IPS DF 6.9 (cell line): ENCODE results near the gene ROR1.
A peak's percentile ranks its signal among the peaks of the same experiment; 100 is the strongest.

Experiments used
- DNase-seq: peaks from one replicate; pipeline ENCODE4 v3.0.0-alpha.2; 2013; ENCODE audit warnings: low read depth, low spot score
- H3K27ac ChIP-seq: one replicate; pipeline ENCODE4 v1.5.1; 2013; ENCODE audit warnings: low read length, control low read depth
- H3K27me3 ChIP-seq: 2 replicates; pipeline ENCODE4 v1.6.1; 2013; ENCODE audit warnings: mild to moderate bottlenecking, low read length; ENCODE audit not compliant: control insufficient read depth, insufficient read depth
- H3K36me3 ChIP-seq: 2 replicates; pipeline ENCODE4 v1.6.1; 2013; ENCODE audit warnings: low read length; ENCODE audit not compliant: control insufficient read depth, insufficient read depth
- H3K4me1 ChIP-seq: 2 replicates; pipeline ENCODE4 v1.6.1; 2013; ENCODE audit warnings: low read length; ENCODE audit not compliant: control insufficient read depth, insufficient read depth
- H3K4me3 ChIP-seq: 2 replicates; pipeline ENCODE4 v1.5.1; 2013; ENCODE audit warnings: mild to moderate bottlenecking, low read length
- H3K9me3 ChIP-seq: 2 replicates; pipeline ENCODE4 v1.6.1; 2013; ENCODE audit warnings: low read length, inconsistent platforms; ENCODE audit not compliant: control insufficient read depth, insufficient read depth
- WGBS: extraction: QIAGEN DNeasy Blood & Tissue Kit; methylation state at CpG from one replicate; pipeline ENCODE4 v1.1.7; 2013; ENCODE audit warnings: mixed read lengths, missing lambda C conversion rate; ENCODE audit not compliant: insufficient read length, insufficient coverage; 5-methylcytosine and 5-hydroxymethylcytosine counted together

ROR1 gene

DNA sequence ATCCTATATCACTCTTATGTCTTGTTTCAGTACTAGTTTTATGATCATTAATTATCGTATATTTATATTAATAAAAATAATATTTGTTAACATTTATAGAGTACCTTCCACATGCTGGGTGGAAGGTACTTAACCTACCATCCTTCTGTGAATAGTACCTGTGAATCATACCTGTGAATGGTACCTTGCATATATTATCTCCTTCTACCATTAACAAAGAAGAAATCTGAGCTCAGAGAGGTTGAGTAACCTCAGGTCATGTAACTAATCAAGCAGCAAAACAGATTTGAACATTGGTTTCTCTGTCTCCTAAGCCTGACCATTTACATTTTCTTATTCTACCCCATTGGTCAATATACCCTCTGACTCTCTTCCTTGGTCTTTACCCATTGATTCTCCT lies 255.2 kb downstream of the ROR1 start:
- DNase-seq = no peak
- H3K4me1 ChIP-seq = no peaks in the 10 kb centered on the region
- no peak overlapping the region for H3K4me3 ChIP-seq
- H3K36me3 ChIP-seq = no peaks in the 10 kb centered on the region
- WGBS = no CpG with 5 or more reads among the region's 1 CpG
- H3K27ac ChIP-seq = no peak overlapping the region
- H3K9me3 ChIP-seq = no peaks in the 10 kb centered on the region
- no peaks in the 10 kb centered on the region for H3K27me3 ChIP-seq

DNA sequence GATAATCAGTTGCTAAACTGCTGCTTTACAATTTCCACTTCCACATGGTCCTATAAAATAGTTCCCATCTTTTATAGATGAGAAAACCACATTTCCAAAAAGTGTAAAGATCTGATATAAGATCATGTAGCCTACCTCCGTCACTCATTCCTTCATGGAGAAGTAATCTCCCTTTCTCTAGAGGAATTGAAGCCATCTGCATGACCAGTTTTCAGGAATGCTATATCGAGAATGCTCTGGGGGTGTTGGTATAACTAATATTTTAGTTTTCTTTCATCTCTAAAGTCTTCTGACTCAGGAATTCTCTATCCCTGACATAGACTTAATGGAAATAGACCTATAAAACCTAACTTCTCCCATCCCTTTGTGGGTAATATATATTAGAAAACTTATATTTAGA lies 256.6 kb downstream of the ROR1 start:
- DNase-seq = no peak
- no peaks in the 10 kb centered on the region for H3K9me3 ChIP-seq
- no peak overlapping the region for H3K4me3 ChIP-seq
- no CpG with 5 or more reads among the region's 2 CpGs for WGBS
- H3K27me3 ChIP-seq = no peaks in the 10 kb centered on the region
- H3K27ac ChIP-seq = no peak overlapping the region
- H3K4me1 ChIP-seq = no peaks in the 10 kb centered on the region
- no peaks in the 10 kb centered on the region for H3K36me3 ChIP-seq

DNA sequence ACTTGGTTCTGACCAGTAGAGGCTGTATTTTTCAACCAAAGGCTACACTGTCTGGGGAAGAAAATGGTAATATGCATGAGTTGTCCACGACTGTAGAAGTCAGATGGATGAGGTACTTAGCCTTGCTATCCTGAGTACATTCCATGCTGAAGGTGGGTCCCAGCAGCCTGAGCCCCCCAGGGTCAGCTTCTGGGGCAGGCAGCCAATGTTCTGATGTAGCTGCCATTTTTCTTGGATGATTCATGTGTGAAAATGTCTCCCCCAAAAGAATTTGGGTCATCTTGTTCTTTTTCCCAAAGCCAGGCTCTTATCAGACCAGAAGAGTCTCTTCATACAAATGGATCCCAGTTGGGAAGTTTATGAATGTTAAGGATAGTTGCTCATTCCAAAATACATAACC lies 257.4 kb downstream of the ROR1 start:
- Histone ChIP-seq H3K9me3 (no peaks in the 10 kb centered on the region), H3K4me3 (no peak overlapping the region), H3K27me3 (no peaks in the 10 kb centered on the region), H3K4me1 (no peaks in the 10 kb centered on the region), H3K36me3 (no peaks in the 10 kb centered on the region), H3K27ac (no peak overlapping the region)
- no peak for DNase-seq
- no CpG with 5 or more reads among the region's 1 CpG for WGBS

DNA sequence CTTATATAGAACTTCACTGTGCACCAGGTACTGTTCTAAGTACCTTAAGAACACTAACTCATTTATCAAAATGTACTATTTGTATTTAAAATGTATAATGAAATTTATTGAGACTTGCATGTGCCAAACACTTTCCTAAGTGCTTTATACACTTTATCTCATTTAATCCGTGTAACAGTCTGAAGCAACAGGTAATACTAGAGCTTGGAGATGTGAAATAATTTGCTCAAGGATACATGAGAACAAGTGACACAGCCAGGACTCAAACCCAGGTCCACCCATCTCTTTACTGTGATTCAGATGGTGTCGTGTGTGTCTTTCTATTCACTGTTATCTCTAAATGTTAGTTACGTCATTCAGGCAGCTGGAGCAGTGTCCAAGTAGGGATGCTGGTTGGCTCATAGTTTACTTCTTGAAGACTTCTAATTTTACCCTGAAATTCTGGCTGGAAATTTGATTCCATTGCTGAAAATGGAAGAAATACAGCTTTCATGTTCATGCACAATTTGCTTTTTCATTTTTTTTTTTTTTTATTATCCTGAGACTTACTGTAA lies 259.9 kb downstream of the ROR1 start:
- Histone ChIP-seq H3K4me3 (no peak overlapping the region), H3K36me3 (no peaks in the 10 kb centered on the region), H3K27ac (no peak overlapping the region), H3K4me1 (peaks cover 4% of the 10 kb centered on the region), H3K27me3 (no peaks in the 10 kb centered on the region), H3K9me3 (no peaks in the 10 kb centered on the region)
- no peak for DNase-seq
- WGBS = no CpG with 5 or more reads among the region's 3 CpGs

DNA sequence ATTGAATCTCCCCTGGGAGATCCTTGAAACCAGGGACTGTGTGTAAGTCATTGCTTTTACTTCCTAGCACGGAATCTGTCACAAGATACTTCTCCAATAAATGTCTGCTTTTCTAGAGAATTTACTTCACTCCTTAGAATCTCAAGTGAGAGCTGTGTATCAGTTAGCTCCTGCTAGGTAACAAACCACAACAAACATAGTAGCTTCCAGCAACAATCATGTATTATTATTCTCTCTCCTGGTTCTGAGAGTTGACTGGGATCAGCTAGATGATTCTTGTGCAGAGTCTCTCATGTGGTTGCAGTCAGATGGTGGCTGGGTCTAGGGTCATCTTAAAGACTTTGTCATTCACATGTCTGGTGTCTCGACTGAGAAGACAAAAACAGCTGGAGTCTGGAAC lies 262.7 kb downstream of the ROR1 start:
- Histone ChIP-seq H3K27me3 (no peaks in the 10 kb centered on the region), H3K9me3 (no peaks in the 10 kb centered on the region), H3K4me1 (peaks cover 10% of the 10 kb centered on the region), H3K4me3 (no peak overlapping the region), H3K36me3 (no peaks in the 10 kb centered on the region), H3K27ac (no peak overlapping the region)
- DNase-seq = no peak
- WGBS = no CpG with 5 or more reads among the region's 2 CpGs

DNA sequence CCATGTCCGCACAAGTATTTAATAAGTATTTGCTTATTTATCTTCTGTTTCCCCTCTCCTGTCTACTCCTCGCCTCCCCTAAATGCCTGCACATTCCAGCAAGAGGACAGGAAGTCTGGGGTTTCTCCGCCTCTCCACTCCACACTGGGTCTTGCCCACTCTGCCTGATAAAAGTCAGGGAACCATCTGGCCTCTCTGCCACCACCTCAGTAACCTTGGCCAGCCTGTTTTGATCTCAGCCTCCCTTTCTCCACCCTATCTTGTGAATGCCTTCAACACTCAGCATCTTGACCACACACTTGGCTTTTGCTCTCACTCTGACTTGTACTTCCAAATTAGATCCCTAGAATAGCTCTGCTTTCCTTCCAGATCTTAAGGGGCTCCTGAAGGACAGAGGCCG lies 264.3 kb downstream of the ROR1 start:
- Histone ChIP-seq H3K4me3 (no peak overlapping the region), H3K27me3 (no peaks in the 10 kb centered on the region), H3K9me3 (no peaks in the 10 kb centered on the region), H3K4me1 (peaks cover 10% of the 10 kb centered on the region), H3K27ac (no peak overlapping the region), H3K36me3 (no peaks in the 10 kb centered on the region)
- DNase-seq = no peak
- WGBS = no CpG with 5 or more reads among the region's 4 CpGs

DNA sequence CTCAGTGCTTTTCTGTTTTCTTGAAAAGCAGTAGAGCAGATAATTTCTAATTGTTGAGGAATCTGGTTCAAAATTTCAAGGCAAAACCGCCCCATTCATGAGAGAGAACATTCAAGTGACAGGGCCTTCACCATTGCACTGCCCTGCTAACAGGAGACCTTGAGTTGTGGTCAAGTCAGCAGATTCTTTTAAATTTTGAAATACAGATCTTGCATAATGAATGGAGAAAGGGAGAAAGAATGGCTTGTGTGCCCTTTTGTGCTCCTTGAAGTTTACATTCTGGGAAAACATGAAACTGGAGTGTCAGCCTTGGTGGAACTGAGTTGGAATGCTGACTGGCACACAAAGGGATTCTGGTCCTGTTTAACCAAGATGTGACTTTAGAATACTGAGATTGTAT lies 265.1 kb downstream of the ROR1 start:
- Histone ChIP-seq H3K9me3 (no peaks in the 10 kb centered on the region), H3K27ac (no peak overlapping the region), H3K4me1 (peaks cover 10% of the 10 kb centered on the region), H3K36me3 (no peaks in the 10 kb centered on the region), H3K4me3 (no peak overlapping the region), H3K27me3 (no peaks in the 10 kb centered on the region)
- no CpG with 5 or more reads among the region's 1 CpG for WGBS
- no peak for DNase-seq

DNA sequence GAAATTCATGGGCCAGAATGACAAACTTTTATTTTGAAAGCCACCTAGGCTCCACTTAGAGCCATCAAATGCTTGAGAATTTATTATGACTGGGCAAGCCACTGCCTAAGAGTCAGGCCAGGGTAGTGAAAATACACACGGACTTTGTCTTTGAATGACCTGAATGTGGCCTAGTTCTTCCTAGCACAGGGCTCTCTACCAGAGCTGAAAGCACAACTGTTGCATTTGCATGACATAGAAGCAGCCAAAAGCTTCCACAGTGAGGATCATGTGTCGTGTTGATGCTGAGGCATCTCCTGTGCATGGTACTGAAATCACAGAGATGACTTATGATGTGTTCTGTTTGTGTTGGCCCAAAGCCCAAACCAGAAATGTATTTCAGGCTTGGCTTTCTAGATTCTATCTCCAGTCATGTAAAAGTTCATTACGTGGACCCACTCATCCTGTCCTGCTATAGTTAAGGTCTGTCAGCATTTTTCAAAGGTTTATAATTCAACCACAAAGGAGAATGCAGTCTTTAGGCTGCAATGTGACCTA lies 265.6 kb downstream of the ROR1 start:
- no peaks in the 10 kb centered on the region for H3K9me3 ChIP-seq
- peaks cover 10% of the 10 kb centered on the region for H3K4me1 ChIP-seq
- no peak overlapping the region for H3K4me3 ChIP-seq
- peak; percentile 31 for DNase-seq
- no peak overlapping the region for H3K27ac ChIP-seq
- WGBS = no CpG with 5 or more reads among the region's 3 CpGs
- no peaks in the 10 kb centered on the region for H3K36me3 ChIP-seq
- H3K27me3 ChIP-seq = no peaks in the 10 kb centered on the region

DNA sequence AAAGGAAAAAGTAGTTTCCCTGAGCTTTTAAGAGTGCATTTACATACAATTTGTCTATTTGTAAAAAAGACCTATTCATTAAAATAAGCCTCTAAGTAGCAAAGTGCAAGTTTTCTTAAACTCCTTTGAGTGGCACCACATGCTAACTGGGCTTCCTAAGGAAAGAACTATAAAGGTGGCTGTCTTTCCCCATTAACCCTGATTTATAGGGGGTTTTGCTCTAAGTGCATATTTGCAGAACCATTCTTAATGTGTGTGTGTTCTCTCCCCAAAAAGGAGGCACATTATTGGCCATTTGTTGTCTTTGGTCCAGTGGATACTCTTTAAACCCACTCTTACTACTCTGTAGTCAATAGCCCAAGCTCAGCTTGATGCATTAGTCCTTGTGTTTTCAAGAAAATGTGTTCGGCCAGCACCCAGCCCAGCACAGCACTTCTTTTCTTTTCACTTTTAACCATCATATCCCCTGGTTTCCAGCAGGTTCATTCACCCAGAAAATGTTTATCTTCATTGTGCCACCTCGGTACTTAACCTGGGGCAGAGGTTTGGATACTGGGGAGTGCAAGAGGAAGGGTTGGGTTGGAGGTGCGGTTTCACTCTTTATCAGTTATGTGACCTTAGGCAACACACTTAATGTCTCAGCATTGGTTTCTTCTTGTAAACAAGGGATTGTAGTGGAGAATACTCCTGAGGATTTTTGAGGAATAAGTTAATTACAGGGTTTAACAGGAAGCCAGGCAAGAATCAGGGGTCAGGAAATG lies 267.7 kb downstream of the ROR1 start:
- H3K4me3 ChIP-seq = no peak overlapping the region
- H3K36me3 ChIP-seq = no peaks in the 10 kb centered on the region
- DNase-seq = no peak
- peaks cover 16% of the 10 kb centered on the region for H3K4me1 ChIP-seq
- no peak overlapping the region for H3K27ac ChIP-seq
- H3K27me3 ChIP-seq = no peaks in the 10 kb centered on the region
- no CpG with 5 or more reads among the region's 3 CpGs for WGBS
- no peaks in the 10 kb centered on the region for H3K9me3 ChIP-seq

DNA sequence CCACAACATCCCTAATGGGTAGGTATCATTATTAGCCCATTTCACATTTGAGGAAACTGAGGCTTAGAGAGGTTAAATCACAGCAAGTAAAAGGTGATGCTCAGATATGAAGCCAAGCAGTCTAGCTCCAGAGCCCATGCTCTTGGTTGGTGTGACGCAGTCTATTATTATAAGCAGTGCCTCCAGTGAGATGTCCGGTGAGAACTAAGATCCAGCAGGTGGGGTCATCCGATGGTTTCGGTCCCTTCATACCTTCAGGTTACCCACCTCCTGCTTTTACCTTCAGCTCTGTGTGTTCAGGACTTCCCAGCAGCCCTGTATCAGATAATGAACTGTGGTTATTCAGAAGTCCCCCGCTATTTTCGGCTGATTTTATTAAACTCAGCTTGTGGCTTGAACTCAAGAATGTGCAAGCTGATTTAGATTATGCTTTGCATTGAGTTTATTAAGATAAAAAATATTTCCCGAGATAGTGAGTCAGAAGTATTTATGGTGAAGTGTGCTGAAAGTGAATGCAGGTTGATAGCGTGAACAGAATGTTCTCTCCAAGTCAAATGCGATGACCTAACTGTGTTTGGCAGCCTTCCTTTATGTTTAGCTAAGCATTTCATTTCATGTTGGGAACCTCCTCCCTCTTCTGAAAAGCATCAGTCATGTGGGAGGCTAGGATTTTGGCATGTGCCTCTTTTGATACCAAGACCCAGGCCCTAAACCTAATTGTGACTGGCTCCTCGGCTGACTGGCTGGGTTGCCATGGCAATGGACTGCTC lies 268.7 kb downstream of the ROR1 start:
- Histone ChIP-seq H3K4me3 (no peak overlapping the region), H3K27me3 (no peaks in the 10 kb centered on the region), H3K4me1 (peaks cover 16% of the 10 kb centered on the region), H3K27ac (no peak overlapping the region), H3K9me3 (no peaks in the 10 kb centered on the region), H3K36me3 (no peaks in the 10 kb centered on the region)
- DNase-seq = no peak
- WGBS = no CpG with 5 or more reads among the region's 10 CpGs
